OCI-M2 (cell line): Measurements from ENCODE around the gene C10orf143.

Source experiments
- DNase-seq: peaks from one replicate; lab custom pipeline; 2025; ENCODE audit not compliant: unreplicated experiment; lab: John Stamatoyannopoulos, UW

The C10orf143 gene

DNA sequence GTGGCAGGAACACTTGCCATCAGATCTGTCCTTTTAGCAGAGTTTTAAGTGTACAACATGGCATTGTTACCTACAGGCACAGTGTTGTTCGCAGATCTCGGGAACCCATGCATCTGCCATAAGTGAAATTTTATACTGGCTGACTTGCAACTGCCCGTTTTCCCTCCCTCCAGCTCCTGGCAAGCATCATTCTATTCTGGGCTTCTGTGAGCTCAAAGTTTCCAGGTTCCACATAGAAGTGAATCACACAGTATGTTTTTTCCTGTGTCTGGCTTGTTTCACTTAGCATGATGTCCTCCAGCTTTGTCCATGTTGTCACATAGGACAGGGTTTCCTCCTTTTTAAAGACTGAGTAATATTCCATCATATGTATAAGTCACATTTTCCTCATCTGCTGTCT lies 56.6 kb downstream of the C10orf143 start:
- DNase-seq = no peak

DNA sequence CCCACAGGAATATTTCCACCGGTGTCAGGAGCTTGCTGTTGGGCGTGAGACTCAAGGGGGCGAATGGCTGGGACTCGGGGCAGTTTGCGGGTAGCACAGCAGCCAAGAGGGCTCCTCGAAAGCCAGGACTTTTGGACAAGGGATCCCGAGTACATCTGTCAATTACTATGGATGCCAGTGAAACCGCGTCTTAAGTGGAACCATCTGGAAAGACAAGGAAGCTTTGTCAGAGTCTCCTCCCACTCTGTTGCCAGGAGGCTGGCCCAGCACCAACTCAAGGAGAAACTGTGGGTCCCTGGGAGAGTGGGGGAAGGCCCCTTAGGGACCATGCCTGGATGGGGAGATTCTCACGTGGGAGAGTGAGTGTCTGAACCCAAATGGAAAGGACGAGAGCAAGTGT lies 57.1 kb downstream of the C10orf143 start:
- DNase-seq = no peak

DNA sequence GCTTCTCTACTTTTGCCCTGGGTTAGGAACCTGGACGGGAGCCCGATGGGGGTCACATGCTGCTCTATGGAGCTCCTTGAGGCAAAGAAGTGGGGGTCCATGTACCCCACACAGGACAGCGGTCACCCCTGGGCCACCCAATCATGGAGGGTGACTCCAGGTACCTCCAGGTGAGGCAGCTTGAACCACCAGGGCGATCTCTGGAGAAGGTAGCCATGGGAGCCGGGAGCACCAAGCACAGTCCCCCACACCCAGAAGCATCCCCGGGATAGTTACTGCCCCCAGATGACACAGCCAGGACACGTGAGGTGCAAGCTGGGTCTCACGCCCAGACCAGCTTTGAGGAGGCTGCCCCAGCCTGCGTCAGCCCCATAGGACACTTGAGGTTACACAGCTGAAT lies 58.4 kb downstream of the C10orf143 start:
- no peak for DNase-seq

DNA sequence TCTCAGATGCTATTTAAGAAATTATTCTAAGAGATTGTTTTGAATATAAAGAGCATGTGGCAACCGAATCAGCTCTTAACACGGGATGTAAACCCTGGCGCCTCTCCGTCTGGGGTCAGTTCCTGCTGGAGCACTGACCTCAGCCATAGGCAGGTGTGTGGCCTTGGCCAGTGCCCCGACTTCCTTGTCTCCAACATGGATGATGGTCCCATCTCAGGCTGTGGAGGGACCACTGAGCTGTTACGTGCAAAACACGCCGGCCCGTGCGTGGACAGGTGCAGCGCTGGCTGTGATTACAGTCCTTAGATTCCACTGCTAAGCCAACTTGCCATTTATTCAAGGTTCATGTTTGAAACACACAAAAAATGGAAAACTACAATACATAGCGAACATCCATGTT lies 59.9 kb downstream of the C10orf143 start:
- DNase-seq = no peak

DNA sequence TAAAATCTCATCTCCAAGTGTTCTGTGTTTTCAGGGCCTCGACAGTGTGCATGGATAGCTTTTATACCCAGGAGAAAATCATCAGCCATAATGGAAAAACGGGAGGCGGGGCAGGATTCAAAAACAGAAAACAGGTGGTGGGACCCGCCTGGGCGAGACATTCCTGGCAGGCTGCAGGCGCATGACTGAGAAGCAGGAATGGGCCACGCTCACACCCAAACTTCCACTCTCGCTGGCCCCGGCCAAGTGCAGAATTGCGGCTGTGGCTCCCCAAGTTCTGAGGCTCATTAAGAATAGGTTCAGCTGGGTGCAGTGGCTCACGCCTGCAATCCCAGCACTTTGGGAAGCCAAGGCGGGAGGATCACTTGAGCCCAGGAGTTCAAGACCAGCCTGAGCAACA lies 60.6 kb downstream of the C10orf143 start:
- no peak for DNase-seq

DNA sequence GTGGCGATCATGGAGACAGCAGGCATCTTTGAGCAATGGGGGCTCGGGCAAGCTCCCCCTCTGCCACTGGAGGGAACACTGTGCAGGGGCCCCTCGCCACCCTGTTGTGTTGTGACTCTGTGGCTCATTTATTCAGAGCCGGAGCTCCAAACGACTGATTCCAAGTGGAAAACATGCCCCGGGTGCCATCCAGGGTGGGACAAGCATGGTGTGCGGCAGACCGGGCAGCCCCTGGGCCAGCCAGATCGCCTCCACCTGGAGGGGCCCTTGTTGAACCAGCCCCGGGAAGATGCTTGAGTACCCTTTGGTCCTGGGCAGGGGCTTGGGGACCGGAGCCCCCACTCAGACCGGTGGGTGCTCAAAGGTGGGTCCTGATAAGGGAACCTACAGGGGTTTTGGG lies 61.4 kb downstream of the C10orf143 start:
- DNase-seq = no peak

DNA sequence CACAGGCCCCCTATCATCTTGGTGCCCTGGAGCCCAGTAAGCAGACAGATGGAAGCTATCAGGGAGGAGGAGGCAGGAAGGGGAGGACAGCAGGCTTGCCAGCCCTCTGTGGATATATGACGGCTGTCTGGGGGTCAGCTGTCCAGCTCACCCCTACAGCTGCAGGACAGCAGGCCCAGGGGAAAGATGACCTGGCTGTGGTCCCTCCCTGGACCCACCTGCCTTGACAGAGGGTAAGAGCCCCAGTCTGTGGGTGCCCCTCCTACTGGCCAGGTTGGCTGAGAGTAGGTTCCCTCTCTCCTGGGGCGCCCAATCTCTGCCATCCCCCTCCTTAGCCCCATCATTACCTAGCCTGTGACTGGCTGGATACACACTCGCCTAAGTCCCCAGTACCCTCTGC lies 62.5 kb downstream of the C10orf143 start:
- no peak for DNase-seq

DNA sequence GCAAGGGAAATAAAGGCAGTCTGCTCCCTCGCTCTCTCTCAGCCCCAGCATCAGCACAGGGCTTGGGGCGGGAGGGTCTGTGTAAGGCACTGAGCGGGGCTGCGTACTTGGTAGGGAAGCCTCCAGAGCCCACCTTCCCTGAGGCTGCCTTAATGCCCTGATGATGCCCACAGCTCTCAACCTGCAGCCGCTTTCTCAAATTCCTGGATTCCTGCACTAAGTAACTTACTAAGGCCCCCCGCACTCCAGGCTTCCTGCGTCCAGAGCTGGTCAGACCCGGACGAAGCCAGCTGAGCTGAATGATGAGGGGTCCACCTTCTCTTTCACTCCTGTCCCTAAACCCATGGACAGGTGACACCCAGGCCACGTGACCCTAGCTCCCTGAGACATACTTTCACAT lies 63.3 kb downstream of the C10orf143 start:
- no peak for DNase-seq

DNA sequence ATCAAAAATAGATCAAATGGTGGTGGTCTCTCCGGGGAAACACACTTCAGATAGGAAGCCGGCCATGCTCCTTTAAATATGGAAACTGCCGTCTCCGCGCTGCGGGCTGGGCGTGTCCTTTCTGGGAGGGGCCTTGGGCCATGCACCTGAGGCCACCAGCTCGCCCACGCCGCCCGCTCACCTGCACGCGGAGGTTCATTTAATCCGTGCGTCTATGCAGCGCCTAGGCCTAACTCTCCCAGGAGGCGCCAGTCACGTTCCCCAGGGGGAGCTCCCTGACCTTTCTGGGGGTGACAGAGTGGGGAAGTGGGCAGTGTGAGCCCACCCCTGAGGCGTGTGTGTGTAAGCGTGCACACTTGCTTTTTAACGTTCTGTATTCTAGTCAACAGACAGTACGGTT lies 64.0 kb downstream of the C10orf143 start:
- DNase-seq = no peak

DNA sequence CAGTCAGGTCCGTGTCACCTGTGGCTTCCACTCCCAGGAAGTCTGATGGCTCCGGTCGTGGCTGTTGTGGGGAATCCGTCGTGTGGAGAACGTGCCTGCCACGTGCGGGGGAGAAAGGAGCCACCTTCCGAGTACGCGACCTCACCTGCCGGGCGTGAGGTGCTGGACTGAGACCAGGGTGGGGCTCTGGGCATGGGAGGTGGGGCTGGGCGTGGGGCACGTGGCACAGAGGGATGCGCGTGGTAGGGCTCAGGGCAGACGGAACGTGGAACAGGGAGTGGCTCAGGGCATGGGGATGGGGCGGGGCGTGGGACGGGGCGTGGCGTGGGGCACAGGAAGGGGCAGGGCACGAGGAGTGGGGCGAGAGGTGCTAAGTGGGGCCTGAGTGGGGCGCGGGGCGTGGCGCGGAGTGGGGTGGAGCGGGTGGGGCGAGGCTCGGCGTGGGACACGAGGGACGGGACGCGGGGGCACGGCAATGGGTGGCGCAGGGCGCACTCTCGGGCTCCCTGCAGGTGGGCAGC lies 64.8 kb downstream of the C10orf143 start:
- no peak for DNase-seq

DNA sequence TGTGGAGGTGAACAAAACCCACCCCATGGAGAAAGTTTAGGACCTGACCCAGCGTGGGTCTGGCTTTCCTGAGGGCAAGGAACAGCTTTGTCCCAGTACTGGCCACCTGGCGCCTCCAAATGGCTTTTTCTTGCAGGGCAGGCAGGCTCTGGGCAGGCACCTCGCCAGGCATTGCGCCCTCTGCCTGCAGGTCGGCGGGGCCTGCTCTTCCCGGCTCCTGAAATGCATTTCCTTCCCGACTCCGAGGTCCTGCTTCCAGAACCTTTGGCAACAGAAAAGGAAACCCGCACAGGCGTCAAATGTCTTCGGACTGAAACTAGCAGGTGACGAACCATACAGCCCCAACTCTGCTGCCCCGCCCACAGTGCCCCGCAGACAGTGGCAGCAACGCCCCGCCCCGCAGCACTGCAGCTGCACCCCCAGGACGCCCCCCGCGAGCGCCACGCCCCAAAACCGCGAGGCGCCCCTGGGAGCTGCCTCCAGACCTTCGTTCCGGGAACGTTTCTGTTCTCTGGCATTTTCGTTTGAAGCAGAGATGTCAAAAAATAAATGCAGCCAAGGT lies 65.5 kb downstream of the C10orf143 start:
- DNase-seq = no peak

DNA sequence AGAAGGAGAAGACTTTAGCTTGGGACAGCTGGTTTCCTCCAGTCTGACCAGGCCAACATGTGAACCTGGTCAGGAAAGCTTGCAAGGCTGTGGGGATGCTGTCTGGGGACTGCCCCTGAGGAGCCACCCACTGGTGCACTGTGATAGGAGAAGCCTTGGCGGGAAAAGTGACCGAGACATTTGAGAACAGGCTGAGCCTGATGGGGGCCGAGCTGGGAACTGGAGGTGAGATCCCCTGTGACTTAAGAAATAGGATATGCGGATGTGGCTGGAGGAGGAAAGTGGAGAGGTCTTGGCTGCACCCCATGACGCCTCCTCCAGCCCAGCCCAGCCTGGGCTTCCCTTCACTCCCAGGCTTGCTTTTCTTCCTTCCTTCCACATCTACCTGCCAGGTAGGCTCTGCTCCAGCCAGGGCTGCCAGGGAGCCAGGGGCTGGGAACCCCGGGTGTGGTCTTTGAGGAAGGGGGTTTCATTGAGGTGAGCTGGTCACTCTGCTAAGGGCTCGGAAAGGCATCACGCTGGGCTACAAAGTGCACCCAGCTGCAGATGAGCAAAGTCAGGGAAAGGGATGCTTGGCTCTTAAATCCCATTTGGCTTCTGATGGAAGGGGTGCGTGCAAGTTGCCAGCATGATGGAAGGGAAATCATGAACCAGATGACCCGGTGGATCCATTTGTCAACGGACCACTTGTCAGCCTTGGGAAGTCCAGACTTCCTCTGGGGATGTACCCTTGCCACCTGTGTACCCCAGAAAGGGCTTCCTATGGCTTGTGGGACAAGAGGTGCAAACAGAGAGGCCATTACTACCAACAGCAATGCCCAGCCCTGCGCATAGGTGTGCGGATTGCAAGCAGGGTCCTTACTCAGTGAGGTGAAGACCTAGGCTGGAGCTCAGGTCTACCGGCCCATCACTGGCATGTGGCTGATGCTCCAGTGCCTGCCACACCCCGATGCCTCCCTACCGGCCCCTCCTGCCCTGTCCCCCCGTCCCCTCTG lies 66.3 kb downstream of the C10orf143 start:
- no peak for DNase-seq

DNA sequence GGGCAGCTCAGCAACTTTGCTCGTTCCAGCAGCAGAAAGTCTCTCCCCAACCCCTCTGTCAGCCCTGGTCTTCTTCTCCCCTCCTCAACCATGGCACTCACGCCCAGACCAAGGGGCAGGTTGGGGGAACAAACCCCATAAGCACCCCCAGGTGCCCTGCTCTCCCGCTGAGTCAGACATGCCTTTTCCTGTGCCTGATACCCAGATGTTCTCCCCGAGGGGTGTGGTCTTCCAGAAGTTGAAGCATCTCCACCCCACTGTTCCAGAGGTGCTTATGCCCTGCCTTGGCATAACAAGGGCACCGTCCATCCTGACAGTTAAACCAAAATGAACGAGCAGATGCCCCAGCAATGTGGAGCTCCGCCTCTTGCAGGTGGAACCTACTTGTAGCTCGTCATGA lies 67.1 kb downstream of the C10orf143 start:
- DNase-seq = no peak

DNA sequence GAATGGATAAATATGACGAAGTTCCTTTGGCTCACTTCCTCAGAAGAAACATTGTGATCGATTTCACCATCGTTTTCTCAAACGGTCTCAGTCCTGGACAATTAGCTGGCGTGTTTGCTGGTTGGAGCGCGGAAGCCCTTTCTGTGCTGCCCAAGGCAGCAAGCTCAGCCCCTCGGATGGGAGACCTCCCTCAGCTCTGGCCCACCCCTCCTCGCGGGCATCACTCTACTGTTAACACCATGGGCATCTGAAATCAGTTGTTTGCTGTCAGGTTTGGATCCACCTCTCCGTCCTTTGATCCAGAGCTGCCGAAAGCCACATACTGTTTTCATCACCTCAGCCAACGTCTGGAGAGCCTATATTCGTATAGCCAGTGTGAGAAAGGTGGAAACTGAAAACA lies 68.2 kb downstream of the C10orf143 start:
- DNase-seq = no peak

DNA sequence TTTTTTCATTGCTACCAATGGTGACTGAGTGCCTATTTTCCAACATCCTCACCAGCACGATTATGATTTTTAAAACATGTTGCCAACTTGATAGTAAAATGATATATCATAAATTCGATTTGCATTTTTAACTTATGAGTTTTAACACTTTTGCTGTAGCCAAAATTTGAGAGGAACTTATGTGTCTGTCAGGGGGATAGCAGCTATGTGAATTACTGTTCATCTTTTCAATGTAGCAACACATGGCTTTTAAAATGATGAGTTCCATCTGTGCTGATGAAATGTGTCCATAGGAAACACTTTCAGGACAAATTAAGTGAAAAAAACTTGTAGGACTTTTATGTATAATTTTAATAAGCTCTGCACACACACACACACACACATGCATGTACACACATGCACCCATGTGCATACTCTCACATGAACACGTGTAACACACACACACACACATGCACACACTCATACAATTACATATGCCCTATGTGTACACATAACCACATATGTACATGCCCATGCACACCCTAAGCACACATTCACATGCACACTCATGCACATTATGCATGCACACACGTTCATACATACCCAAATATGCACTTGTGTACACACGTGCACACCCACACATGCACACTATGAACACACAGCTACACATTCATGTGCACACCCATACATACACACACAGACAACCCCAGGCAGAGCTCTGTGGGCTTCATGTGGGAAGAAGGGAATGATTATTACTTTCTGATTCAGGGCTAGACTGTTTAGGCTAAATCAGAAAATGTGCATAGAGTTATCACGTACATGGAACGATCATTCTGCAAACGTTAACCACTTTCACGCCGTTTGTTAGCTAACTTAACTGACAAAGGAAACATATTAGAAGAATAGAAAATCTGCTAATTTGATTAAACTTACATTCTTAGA lies 68.9 kb downstream of the C10orf143 start:
- DNase-seq = no peak

DNA sequence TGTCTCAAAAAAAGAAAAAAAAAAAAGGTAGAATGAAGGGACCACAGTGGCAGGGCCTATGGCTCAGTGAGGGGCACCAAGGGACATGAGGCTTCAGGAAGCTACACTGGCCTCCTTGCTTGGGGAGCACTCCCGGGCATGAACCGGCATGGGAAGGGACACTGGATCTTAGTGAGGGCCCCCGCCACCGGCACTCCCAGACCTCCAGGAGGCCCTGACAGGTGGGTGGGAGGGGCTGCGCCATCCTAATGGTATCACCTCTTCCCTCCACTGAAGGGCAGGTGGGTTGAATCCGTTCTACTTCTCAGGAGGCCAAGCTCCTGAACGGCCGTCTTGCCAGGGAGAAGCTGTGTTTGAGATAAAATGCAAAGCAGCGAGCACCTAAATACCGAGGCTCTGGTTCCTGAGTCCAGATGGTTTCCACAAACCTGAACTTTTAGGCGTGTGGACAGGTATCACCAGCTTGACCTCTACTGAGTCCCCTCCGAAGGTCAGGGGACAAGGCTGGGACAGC lies 69.8 kb downstream of the C10orf143 start:
- DNase-seq = no peak

DNA sequence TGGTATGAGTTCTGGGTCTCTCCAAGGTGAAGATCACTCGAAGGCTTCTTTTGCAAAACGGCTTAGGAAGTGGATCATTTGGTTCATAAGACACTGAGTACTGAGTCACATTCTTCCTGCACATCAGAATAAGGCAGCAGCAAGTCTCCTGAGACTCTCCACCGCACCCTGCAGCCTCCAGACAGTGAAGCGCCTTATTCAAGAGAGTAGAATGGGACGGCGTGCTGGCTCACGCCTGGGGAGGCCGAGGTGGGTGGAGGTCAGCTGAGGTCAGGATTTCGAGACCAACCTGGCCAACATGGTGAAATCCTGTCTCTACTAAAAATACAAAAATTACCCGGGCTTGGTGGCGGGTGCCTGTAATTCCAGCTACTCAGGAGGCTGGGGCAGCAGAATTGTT lies 70.3 kb downstream of the C10orf143 start:
- DNase-seq = no peak

DNA sequence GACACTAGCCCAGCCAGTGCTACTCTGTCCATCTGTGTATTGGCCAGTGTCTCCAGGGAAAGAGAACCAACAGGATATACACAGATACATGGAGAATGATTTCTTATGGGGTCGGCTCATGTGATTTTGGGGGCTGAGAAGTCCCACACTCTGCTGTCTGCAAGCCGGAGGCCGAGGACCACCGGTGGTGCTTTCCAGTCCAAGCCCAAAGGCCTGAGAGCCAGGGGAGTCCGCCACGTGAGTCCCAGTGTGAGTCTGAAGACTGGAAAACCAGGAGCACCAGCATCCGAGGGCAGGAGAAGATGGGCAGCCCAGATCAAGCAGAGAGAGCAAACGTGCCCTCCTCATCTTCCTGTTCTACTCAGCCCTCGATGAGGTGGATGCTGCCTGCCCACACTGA lies 71.5 kb downstream of the C10orf143 start:
- no peak for DNase-seq

DNA sequence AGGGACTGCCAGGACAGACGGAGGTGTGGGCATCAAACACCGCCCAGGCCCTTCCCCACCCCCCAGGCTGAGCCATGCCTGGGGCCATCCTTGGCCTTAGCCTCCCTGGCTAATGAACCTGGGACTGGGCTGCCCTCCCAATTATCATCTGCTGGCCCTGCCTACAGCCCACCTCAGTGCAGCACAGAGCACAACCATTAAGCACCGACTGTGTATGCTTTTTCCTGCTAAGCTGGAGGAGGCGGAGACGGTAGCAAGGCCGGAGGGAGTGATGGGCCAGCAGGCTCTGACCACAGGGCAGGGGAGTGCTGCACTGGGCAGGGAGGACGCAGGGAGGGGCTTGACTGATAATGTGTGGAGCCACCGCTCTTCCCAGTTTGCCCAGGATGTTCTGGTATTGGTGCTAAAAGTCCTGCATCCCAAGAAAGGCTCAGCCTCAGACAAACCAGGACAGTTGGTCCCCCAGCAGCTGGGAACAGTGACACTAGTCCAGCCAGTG lies 72.0 kb downstream of the C10orf143 start:
- DNase-seq = no peak

DNA sequence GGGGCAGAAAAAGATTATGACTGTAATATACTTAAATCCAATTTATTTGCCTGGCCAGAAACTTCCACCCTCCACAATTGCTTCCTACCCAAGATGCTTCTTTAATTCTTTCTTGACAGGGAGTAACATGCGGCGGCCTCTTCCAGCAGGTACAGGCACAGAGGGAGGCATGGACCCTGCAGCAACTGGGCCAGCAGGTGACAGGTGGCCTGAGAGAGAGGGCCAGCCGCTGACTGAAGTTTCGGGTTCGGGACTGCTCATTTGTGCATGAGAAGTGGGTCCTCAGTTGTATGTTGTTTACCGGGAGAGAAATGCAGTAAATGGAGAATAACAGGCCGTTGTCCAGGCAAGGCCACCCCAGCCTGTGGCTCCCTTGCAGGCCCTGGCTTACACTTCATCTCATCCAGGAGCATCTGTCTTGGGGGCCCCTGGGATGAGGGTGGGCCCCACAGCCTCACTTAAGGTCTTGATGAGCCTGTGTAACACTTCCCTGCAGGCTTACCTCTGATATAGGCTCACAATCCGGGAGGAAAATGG lies 72.5 kb downstream of the C10orf143 start:
- no peak for DNase-seq
